ENCODE results near the gene ST14.
"Not testable (repeated sequence)": the region's sequence is repeated elsewhere in the genome, so short reads cannot be mapped to it uniquely, and the experiment has no call there.

Gene ST14

DNA sequence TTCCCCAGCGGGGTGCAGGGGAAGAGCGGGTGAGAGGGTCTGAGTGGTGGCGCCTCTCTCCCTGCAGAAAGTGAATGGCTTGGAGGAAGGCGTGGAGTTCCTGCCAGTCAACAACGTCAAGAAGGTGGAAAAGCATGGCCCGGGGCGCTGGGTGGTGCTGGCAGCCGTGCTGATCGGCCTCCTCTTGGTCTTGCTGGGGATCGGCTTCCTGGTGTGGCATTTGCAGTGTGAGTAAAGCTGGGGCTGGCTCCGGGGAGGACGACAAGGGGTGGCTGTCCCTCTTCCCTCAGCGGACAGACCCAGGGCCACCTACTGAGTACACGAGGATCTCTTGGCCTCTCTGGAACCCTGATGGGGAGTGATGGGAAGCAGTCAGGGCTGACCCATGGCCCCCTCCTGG lies 28.5 kb downstream of the ST14 start:
- no peak for DNase-seq (ENCODE audit: low read depth in 2 of 2)

- DNase-seq (ENCODE audit: low read depth in 2 of 2), result no peak
Measured at GRCh38 chr11:130188585-130189347, 29.2 kb downstream of the ST14 start.

DNA sequence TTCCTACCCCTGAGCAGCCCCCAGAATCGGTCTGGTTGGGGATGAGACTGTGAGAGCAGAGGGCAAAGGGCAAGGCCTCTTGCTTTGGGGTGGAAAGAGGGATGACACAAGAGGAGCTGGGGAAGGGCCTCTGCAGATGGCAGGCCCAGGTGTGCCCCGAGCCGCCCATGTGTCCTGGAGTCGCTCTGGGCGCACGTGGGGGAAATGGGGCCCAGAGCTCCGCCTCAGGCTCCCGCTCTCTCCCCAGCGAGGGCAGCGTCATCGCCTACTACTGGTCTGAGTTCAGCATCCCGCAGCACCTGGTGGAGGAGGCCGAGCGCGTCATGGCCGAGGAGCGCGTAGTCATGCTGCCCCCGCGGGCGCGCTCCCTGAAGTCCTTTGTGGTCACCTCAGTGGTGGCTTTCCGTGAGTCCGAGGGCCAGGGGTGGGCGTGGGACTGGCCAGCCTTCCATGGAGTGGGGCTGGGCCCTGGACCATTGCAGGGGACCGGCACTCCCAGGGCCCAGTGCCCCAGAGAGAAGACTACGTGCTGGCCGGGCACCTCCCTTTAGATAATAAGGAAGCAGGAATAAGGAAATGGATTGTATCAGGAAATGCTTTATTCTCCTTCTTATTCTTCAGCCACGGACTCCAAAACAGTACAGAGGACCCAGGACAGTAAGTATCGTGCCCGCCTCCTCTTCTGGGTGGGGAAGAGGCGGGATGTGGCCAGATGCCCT lies 30.1 kb downstream of the ST14 start:
- no peak for DNase-seq (ENCODE audit: low read depth in 2 of 2)

- DNase-seq (ENCODE audit: low read depth in 2 of 2), result no peak
Measured at GRCh38 chr11:130190371-130190881, 30.8 kb downstream of the ST14 start.

- no peak for DNase-seq (ENCODE audit: low read depth in 2 of 2)
Measured at GRCh38 chr11:130191896-130192295, 32.3 kb downstream of the ST14 start.

- DNase-seq (ENCODE audit: low read depth in 2 of 2), result no peak
Measured at GRCh38 chr11:130192845-130193267, 33.3 kb downstream of the ST14 start.

GRCh38 chr11:130193551-130193950 lies 34.0 kb downstream of the ST14 start:
- not testable (repeated sequence) for DNase-seq (ENCODE audit: low read depth in 2 of 2)

- no peak for DNase-seq (ENCODE audit: low read depth in 2 of 2)
Measured at GRCh38 chr11:130194241-130195023, 34.9 kb downstream of the ST14 start.

GRCh38 chr11:130197386-130198035 lies 37.9 kb downstream of the ST14 start:
- no peak for DNase-seq (ENCODE audit: low read depth in 2 of 2)

- DNase-seq (ENCODE audit: low read depth in 2 of 2), result no peak
Measured at GRCh38 chr11:130198292-130198691, 38.7 kb downstream of the ST14 start.

DNA sequence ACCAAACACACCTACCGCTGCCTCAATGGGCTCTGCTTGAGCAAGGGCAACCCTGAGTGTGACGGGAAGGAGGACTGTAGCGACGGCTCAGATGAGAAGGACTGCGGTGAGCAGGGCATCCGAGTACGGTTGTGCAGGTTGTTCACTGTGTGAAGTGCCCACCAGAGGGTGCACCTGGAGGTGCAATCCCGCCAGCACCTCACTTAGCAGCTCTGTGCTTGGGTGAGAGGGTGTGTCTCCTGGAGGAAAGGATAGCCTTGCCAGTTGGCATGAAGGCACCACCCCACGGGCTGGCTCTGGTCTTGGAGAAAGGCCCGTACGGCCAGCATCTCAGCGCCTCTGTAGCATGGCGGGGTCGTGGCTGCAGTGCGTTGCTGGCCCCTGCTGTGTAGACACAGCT lies 39.4 kb downstream of the ST14 start:
- DNase-seq (ENCODE audit: low read depth in 2 of 2), result no peak

DNA sequence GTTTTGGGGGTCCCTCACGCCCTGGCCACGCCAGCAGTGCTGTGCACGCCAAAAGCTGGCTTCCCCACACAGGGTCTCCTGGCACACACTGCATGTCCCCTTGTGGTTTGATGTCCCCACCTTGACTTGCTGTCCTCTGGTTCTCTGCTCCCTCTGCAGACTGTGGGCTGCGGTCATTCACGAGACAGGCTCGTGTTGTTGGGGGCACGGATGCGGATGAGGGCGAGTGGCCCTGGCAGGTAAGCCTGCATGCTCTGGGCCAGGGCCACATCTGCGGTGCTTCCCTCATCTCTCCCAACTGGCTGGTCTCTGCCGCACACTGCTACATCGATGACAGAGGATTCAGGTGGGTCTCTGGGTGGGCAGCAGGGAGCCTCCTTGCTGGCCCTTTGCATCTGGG lies 40.2 kb downstream of the ST14 start:
- no peak for DNase-seq (ENCODE audit: low read depth in 2 of 2)

DNA sequence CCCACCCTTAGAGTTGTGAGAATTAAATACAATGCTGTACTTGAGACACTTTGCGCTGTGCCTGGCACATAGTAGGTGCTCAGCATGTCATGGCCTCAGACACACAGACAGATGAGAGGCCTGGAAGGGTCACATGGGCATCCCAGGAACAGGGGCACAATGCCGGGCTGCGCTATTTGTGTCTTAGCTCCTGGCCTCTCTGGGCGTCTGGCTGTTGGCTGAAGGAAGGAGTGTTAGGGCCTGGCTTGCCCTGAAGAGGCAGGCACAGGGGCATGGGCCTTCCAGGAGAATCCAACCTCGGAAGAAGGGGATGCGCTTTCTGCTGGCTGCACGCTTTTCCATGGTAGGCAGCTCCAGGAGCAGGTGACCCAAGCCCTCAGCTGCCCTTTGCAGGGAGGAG lies 41.4 kb downstream of the ST14 start:
- no peak for DNase-seq (ENCODE audit: low read depth in 2 of 2)

- no peak for DNase-seq (ENCODE audit: low read depth in 2 of 2)
Measured at GRCh38 chr11:130202009-130202817, 42.6 kb downstream of the ST14 start.

GRCh38 chr11:130202818-130203689 lies 43.5 kb downstream of the ST14 start:
- no peak for DNase-seq (ENCODE audit: low read depth in 2 of 2)

DNA sequence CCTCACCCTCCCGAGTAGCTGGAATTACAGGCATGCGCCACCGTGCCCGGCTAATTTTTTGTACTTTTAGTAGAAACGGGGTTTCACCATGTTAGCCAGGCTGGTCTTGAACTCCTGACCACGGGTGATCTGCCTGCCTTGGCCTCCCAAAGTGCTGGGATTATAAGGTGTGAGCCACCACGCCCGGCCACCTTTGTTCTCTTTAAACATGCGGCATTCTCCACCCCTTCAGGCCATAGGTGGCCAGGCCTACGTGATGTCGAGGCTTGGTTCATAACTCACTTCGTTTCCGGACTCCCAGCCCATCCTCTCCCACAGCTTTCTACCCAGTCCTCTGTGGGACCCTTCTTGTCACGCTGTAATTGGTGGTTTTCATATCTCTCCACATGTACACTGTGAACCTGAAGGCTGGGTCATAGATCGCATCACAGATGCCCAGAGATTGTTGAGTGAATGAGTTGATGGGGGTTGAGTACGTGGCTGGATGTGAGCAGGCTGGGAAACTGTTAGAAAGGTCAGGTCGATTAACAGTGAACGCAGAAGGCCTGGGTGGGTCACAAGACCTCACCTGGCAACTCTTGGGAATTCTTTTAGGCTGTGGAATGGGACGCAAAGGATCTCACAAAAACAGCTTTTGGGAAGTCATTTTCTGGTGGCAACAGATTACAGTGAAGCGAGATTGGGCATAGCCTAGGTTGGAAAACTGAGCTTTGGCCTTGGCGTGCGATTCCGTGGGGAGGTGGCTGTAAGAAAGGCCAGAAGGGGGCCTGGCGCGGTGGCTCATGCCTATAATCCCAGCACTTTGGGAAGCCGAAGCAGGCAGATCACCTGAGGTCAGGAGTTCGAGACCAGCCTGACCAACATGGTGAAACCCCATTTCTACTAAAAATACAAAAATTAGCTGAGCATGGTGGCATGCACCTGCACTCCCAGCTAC lies 44.5 kb downstream of the ST14 start:
- no peak for DNase-seq (ENCODE audit: low read depth in 2 of 2)

- no peak for DNase-seq (ENCODE audit: low read depth in 2 of 2)
Measured at GRCh38 chr11:130204703-130205095, 45.1 kb downstream of the ST14 start.

DNA sequence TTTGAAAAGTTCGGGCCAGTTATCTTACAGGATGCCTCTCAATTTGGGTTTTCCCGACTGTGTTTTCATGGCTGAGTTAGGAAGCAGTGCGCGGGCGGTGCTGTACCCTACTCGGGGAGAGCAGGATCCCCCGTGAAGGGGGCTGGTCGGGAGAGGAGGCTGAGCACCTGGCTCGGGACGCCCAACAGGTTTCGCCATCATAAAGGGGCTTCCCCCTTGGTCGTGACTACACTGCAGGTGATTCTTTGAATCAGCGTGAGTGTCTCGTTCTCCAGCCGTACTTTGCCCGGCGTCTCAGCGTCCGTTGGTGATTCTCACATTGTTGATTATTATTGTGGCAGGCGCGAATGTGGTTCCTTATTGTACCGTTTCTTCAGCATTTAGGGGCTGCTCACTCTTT lies 46.6 kb downstream of the ST14 start:
- DNase-seq (ENCODE audit: low read depth in 2 of 2), result no peak

Data from fibroblast of skin of left biceps (primary cell).